Parathyroid adenoma (tissue), 2 donors: ENCODE results near the gene SUPT3H.

Experiments used
- H2AFZ ChIP-seq: fragments of 300-600 bp; sonication (generic); one replicate; pipeline ENCODE4 v1.7.0; 2017; ENCODE audit warnings: antibody characterized with exemption, mild to moderate bottlenecking
- H3K27ac ChIP-seq: fragments of 300-600 bp; sonication (generic); one replicate; pipeline ENCODE4 v1.7.0; 2017
- H3K27me3 ChIP-seq: fragments of 300-600 bp; sonication (generic); one replicate; pipeline ENCODE4 v1.7.0; 2017; ENCODE audit warnings: low read length; ENCODE audit not compliant: control insufficient read depth, insufficient read depth
- H3K36me3 ChIP-seq: fragments of 300-600 bp; sonication (generic); one replicate; pipeline ENCODE4 v1.7.0; 2017; ENCODE audit warnings: low read length; ENCODE audit not compliant: control insufficient read depth, insufficient read depth
- H3K4me1 ChIP-seq: fragments of 300-600 bp; sonication (generic); one replicate; pipeline ENCODE4 v1.7.0; 2017; ENCODE audit warnings: control low read depth
- H3K4me2 ChIP-seq: fragments of 300-600 bp; sonication (generic); one replicate; pipeline ENCODE4 v1.7.0; 2017; ENCODE audit warnings: low read length
- H3K4me3 ChIP-seq: fragments of 300-600 bp; sonication (generic); one replicate; pipeline ENCODE4 v1.7.0; 2017; ENCODE audit warnings: low read depth, low read length
- H3K79me2 ChIP-seq: fragments of 300-600 bp; sonication (generic); one replicate; pipeline ENCODE4 v1.7.0; 2017; ENCODE audit warnings: control low read depth
- H3K9ac ChIP-seq: fragments of 300-600 bp; sonication (generic); one replicate; pipeline ENCODE4 v1.7.0; 2017; ENCODE audit warnings: mild to moderate bottlenecking
- H3K9me3 ChIP-seq: fragments of 300-600 bp; sonication (generic); one replicate; pipeline ENCODE4 v1.7.0; 2017; ENCODE audit warnings: low read length; ENCODE audit not compliant: control insufficient read depth
- CTCF ChIP-seq: fragments of 300-600 bp; sonication (generic); IDR thresholded peaks from one replicate; pipeline ENCODE4 v1.7.0; 2017; ENCODE audit warnings: antibody characterized with exemption, mild to moderate bottlenecking
- donor health status: primary hyperparathyroidism.

SUPT3H gene

GRCh38 chr6:44781912-44782597, 595.7 kb downstream of the SUPT3H start:
- Histone ChIP-seq H2AFZ (no peak overlapping the region), H3K36me3 (no peaks in the 10 kb centered on the region), H3K9me3 (no peaks in the 10 kb centered on the region), H3K4me3 (no peak overlapping the region), H3K9ac (no peak overlapping the region), H3K27me3 (no peaks in the 10 kb centered on the region), H3K79me2 (no peaks in the 10 kb centered on the region), H3K27ac (no peak overlapping the region), H3K4me2 (no peak overlapping the region), H3K4me1 (no peaks in the 10 kb centered on the region)
- TF ChIP-seq CTCF, result no peak

- no peak overlapping the region for H3K4me2 ChIP-seq
- H3K4me1 ChIP-seq, result no peaks in the 10 kb centered on the region
- no peaks in the 10 kb centered on the region for H3K9me3 ChIP-seq
- no peaks in the 10 kb centered on the region for H3K79me2 ChIP-seq
- no peaks in the 10 kb centered on the region for H3K27me3 ChIP-seq
- no peak overlapping the region for H3K9ac ChIP-seq
- no peak overlapping the region for H3K4me3 ChIP-seq
- TF ChIP-seq CTCF, result no peak
- H3K36me3 ChIP-seq, result no peaks in the 10 kb centered on the region
- H2AFZ ChIP-seq, result no peak overlapping the region
- H3K27ac ChIP-seq, result no peak overlapping the region
These were observed 597.6 kb downstream of the SUPT3H start for GRCh38 chr6:44780161-44780560.

GRCh38 chr6:44779130-44779826, 598.5 kb downstream of the SUPT3H start:
- Histone ChIP-seq H3K27me3 (no peaks in the 10 kb centered on the region), H3K4me1 (no peaks in the 10 kb centered on the region), H3K36me3 (no peaks in the 10 kb centered on the region), H3K4me2 (no peak overlapping the region), H3K27ac (no peak overlapping the region), H3K9ac (no peak overlapping the region), H3K9me3 (no peaks in the 10 kb centered on the region), H3K79me2 (no peaks in the 10 kb centered on the region), H3K4me3 (no peak overlapping the region), H2AFZ (no peak overlapping the region)
- no peak for TF ChIP-seq CTCF
